SU-DHL-6 (cell line): ENCODE results near the gene FZD7.

ENCODE experiments used
- H2AFZ ChIP-seq: fragments of 200-600 bp; sonication (generic); 2 replicates; pipeline ENCODE4 v1.6.1; 2014; ENCODE audit warnings: low read depth, mild to moderate bottlenecking, moderate library complexity, mixed read lengths, antibody characterized with exemption, low read length; ENCODE audit not compliant: severe bottlenecking
- H3F3A ChIP-seq: fragments of 200-600 bp; shearing (Covaris generic); 2 replicates; pipeline ENCODE4 v1.6.0; 2016; ENCODE audit warnings: antibody characterized with exemption, mild to moderate bottlenecking; ENCODE audit not compliant: insufficient read depth
- H3K27ac ChIP-seq: fragments of 200-600 bp; sonication (generic); 2 replicates; pipeline ENCODE4 v1.5.1; 2016; ENCODE audit warnings: low read depth, mild to moderate bottlenecking, low read length, moderate library complexity, mixed read lengths
- H3K27me3 ChIP-seq: fragments of 200-600 bp; sonication (generic), shearing (Covaris generic); 2 replicates; pipeline ENCODE4 v1.6.0; 2014; ENCODE audit warnings: mild to moderate bottlenecking, low read length
- H3K36me3 ChIP-seq: fragments of 200-600 bp; sonication (generic); 2 replicates; pipeline ENCODE4 v1.6.1; 2014; ENCODE audit warnings: mild to moderate bottlenecking, low read length, mixed read lengths
- H3K4me2 ChIP-seq: fragments of 300-600, 200-600 bp; shearing (Covaris generic), sonication (generic); 2 replicates; pipeline ENCODE4 v1.6.0; 2014; ENCODE audit warnings: low read length, low read depth, mild to moderate bottlenecking; ENCODE audit not compliant: poor library complexity, severe bottlenecking
- H3K4me3 ChIP-seq: fragments of 200-600 bp; sonication (generic); 2 replicates; pipeline ENCODE4 v1.5.1; 2014; ENCODE audit warnings: antibody characterized with exemption, low read length, mild to moderate bottlenecking, mixed read lengths; ENCODE audit not compliant: insufficient read depth, poor library complexity, severe bottlenecking
- H3K79me2 ChIP-seq: fragments of 200-600 bp; sonication (generic); 2 replicates; pipeline ENCODE4 v1.6.1; 2014; ENCODE audit warnings: mild to moderate bottlenecking, low read length, moderate library complexity; ENCODE audit not compliant: insufficient read depth
- H3K9ac ChIP-seq: fragments of 200-600 bp; sonication (generic); 2 replicates; pipeline ENCODE4 v1.7.0; 2014; ENCODE audit warnings: mild to moderate bottlenecking, low read length
- H3K9me2 ChIP-seq: fragments of 200-600 bp; sonication (generic); replicated peaks from 2 replicates; pipeline ENCODE4 v1.6.1; 2014; ENCODE audit warnings: low read length; ENCODE audit not compliant: insufficient read depth
- H3K9me3 ChIP-seq: fragments of 200-600 bp; sonication (generic); 2 replicates; pipeline ENCODE4 v1.6.1; 2014; ENCODE audit warnings: low read length, mixed read lengths; ENCODE audit not compliant: insufficient read depth
- H4K20me1 ChIP-seq: fragments of 200-600 bp; sonication (generic); 2 replicates; pipeline ENCODE4 v1.6.1; 2014; ENCODE audit warnings: low read depth, mild to moderate bottlenecking, antibody characterized with exemption, low read length, moderate library complexity, mixed read lengths
- EZH2phosphoT487 ChIP-seq: fragments of 200-600 bp; sonication (generic), shearing (Covaris generic); conservative IDR thresholded peaks from 2 replicates; pipeline ENCODE4 v1.6.1; 2018; ENCODE audit warnings: mild to moderate bottlenecking, antibody characterized with exemption, low read length, moderate library complexity, mixed read lengths
- TF ChIP-seq, protein P1 (sequence below): fragments of 200-600 bp; sonication (generic); IDR thresholded peaks from one replicate; pipeline ENCODE4 v1.5.1; 2017; ENCODE audit warnings: antibody characterized with exemption, mild to moderate bottlenecking, low read length, moderate library complexity; ENCODE audit not compliant: insufficient read depth, poor library complexity, severe bottlenecking

The FZD7 gene

DNA sequence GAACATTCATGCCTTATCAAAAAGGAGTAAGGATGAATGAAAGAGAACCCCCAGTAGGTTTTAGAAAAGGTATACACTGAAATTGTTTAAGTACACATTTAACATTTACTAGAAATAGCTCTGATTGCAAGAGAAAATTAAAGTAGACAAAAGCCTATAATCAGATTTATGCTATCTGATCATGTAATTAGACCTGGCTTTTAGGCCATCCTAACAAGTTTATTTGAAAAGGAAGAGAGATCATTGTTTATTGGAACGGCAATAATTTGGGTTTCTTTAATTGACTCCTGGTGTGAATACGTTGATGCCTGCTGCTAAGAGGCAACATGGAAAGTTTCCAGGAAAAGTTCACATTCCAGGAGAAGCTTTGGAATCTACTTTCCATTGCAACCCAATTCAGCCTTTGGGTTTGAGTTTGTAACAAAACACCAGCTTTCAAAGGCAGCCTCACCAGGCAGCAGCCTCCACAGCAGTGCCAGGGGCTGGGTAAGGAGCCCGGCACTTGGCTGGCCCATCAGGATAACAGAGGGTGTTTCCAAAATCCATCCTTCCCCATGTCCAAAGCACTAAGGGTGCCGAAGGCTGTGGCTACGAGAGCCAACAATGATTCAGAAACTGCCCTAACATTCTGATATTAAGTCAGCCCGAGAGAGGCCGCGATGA, 18.0 kb downstream of the FZD7 start:
- H3F3A ChIP-seq: no peaks in the 10 kb centered on the region
- no peak overlapping the region for H3K27ac ChIP-seq
- TF ChIP-seq, protein P1, sequence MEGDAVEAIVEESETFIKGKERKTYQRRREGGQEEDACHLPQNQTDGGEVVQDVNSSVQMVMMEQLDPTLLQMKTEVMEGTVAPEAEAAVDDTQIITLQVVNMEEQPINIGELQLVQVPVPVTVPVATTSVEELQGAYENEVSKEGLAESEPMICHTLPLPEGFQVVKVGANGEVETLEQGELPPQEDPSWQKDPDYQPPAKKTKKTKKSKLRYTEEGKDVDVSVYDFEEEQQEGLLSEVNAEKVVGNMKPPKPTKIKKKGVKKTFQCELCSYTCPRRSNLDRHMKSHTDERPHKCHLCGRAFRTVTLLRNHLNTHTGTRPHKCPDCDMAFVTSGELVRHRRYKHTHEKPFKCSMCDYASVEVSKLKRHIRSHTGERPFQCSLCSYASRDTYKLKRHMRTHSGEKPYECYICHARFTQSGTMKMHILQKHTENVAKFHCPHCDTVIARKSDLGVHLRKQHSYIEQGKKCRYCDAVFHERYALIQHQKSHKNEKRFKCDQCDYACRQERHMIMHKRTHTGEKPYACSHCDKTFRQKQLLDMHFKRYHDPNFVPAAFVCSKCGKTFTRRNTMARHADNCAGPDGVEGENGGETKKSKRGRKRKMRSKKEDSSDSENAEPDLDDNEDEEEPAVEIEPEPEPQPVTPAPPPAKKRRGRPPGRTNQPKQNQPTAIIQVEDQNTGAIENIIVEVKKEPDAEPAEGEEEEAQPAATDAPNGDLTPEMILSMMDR: no peak
- TF ChIP-seq EZH2phosphoT487: no peak
- H3K27me3 ChIP-seq: no peaks in the 10 kb centered on the region
- H3K4me3 ChIP-seq: no peak overlapping the region
- H3K79me2 ChIP-seq: no peaks in the 10 kb centered on the region
- no peak overlapping the region for H3K9ac ChIP-seq
- no peaks in the 10 kb centered on the region for H3K9me3 ChIP-seq
- H4K20me1 ChIP-seq: no peaks in the 10 kb centered on the region
- no peaks in the 10 kb centered on the region for H3K36me3 ChIP-seq
- H3K4me2 ChIP-seq: no peak overlapping the region
- H3K9me2 ChIP-seq: no peaks in the 10 kb centered on the region
- no peak overlapping the region for H2AFZ ChIP-seq

DNA sequence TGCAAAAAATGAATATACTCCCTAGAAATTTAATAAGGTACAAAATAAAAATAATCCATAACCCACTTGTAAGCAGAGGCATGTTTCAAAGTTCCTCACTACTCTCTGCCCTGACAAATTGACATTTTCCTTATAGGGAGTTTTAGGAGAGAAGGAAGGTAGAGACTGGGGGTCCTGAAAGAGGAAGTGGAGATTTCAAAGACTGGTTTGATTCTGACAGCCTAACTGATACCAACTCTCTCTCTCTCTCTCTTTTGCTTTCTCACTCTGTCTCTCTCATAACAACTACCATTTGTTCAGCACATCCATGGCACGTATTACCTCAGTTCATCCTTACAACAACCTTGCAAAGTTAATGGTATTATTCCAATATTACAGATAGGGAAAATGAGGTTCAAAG, 18.6 kb downstream of the FZD7 start:
- Histone ChIP-seq H3K9me3 (no peaks in the 10 kb centered on the region), H3K27ac (no peak overlapping the region), H3K4me3 (no peak overlapping the region), H3K9me2 (no peaks in the 10 kb centered on the region), H3K27me3 (no peaks in the 10 kb centered on the region), H3F3A (no peaks in the 10 kb centered on the region), H2AFZ (no peak overlapping the region), H3K4me2 (no peak overlapping the region), H3K9ac (no peak overlapping the region), H3K79me2 (no peaks in the 10 kb centered on the region), H3K36me3 (no peaks in the 10 kb centered on the region), H4K20me1 (no peaks in the 10 kb centered on the region)
- no peak for TF ChIP-seq EZH2phosphoT487
- TF ChIP-seq, protein P1: no peak

DNA sequence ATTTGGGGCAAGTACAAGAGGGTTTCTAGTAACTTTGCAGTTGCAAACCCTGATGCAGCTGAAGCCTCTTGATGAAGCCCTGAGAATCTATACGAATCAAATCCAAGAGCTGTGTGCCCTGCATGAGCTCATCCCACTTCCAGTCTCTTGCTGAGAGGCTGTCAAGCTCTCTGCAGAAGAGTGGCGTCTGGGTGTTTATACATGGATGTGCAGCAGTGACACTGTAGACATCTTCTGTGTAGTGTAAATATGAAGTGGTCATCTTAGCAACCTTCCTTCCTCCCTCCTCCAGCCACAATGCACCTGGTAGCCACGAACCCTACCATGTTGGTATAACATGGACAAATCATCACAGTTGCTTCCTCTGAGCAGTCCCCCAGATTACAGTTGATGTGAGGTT, 21.0 kb downstream of the FZD7 start:
- Histone ChIP-seq H3K9me3 (no peaks in the 10 kb centered on the region), H3K9ac (no peak overlapping the region), H3K4me3 (no peak overlapping the region), H3K9me2 (no peaks in the 10 kb centered on the region), H3K4me2 (no peak overlapping the region), H3K27ac (no peak overlapping the region), H4K20me1 (no peaks in the 10 kb centered on the region), H2AFZ (no peak overlapping the region), H3K27me3 (no peaks in the 10 kb centered on the region), H3K79me2 (no peaks in the 10 kb centered on the region), H3K36me3 (no peaks in the 10 kb centered on the region), H3F3A (no peaks in the 10 kb centered on the region)
- TF ChIP-seq, protein P1: no peak
- no peak for TF ChIP-seq EZH2phosphoT487
